B cell (primary cell): ENCODE data around the gene S100A7.
"Not testable (repeated sequence)": the region's sequence is repeated elsewhere in the genome, so short reads cannot be mapped to it uniquely, and the experiment has no call there.

Source experiments
- CTCF ChIP-seq: fragments of 200-600 bp; IDR thresholded peaks from one replicate; pipeline ENCODE4 v1.8.0; 2022; ENCODE audit warnings: antibody characterized with exemption, mild to moderate bottlenecking
- EZH2 ChIP-seq: IDR thresholded peaks from 2 replicates; pipeline ENCODE4 v1.6.1; 2012; ENCODE audit warnings: borderline replicate concordance, low read depth, mild to moderate bottlenecking, moderate library complexity, low read length; ENCODE audit not compliant: insufficient read depth, poor library complexity, severe bottlenecking

- TF ChIP-seq CTCF, EZH2: not testable (repeated sequence)
These were observed 41.6 kb downstream of the S100A7 start for GRCh38 chr1:153418758-153419435.
